Stimulated activated CD8-positive, alpha-beta memory T cell treated with anti-CD3 and anti-CD28 coated beads, Interleukin-12 subunit alpha, Interleukin-12 subunit beta, amount 100 ng/mL, for 1 hour (primary cell): ENCODE data around the gene ANO7.

Experiments
- DNase-seq: peaks from one replicate; pipeline ENCODE4 v3.0.0-alpha.2; 2020; ENCODE audit warnings: low read depth

The ANO7 gene

GRCh38 chr2:241273210-241274020 is 84.9 kb downstream of the ANO7 start:
- DNase-seq = no peak

- no peak for DNase-seq
Measured at GRCh38 chr2:241274127-241274526, 85.7 kb downstream of the ANO7 start.
